IMR-90 (cell line): Measurements from ENCODE around the gene VEPH1.

ENCODE experiments used
- BHLHE40 ChIP-seq: fragments of 150-350 bp; IDR thresholded peaks from 2 replicates; pipeline ENCODE4 v1.6.1; 2016; ENCODE audit warnings: mild to moderate bottlenecking, low read depth, low read length
- CTCF ChIP-seq: conservative IDR thresholded peaks from 2 replicates; pipeline ENCODE4 v1.5.1; 2012; ENCODE audit warnings: mild to moderate bottlenecking, low read depth, low read length, improper control_type of control experiment
- FOS ChIP-seq: fragments of 150-350 bp; IDR thresholded peaks from 2 replicates; pipeline ENCODE4 v1.6.1; 2016; ENCODE audit warnings: low read depth, low read length
- MAZ ChIP-seq: IDR thresholded peaks from 2 replicates; pipeline ENCODE4 v1.6.1; 2012; ENCODE audit warnings: low read depth, mild to moderate bottlenecking, low read length, improper control_type of control experiment, moderate library complexity, borderline replicate concordance

- TF ChIP-seq BHLHE40 (no peak), FOS (no peak), MAZ (no peak), CTCF (no peak)
Observed at GRCh38 chr3:157501863-157502262, 1.4 kb downstream of the VEPH1 start.
